Naive thymus-derived CD4-positive, alpha-beta T cell (primary cell): ENCODE results near the gene EPHB4. TPM values are rescaled to one million over a fixed set of nuclear protein-coding genes. Genes with fewer than 3 reads are reported as not detected.

ENCODE experiments used
- ATAC-seq: fragments of 150-1000 bp; cut with Tn5 transposase; 2 replicates; pipeline ENCODE4 v1.10.0; 2021; ENCODE audit warnings: mild to moderate bottlenecking, moderate library complexity
- CTCF ChIA-PET: fragments of 350-600 bp; sonication (Branson Sonifier 250); formaldehyde crosslinking; loops from one replicate; lab custom pipeline; 2021; ENCODE audit warnings: antibody characterized with exemption; lab: Charles Lee
- POLR2A ChIA-PET: fragments of 350-600 bp; sonication (Branson Sonifier 250); formaldehyde crosslinking; loops from one replicate; lab custom pipeline; 2021; ENCODE audit warnings: antibody characterized with exemption, inconsistent platforms; lab: Charles Lee
- DNase-seq, 9 donors: peaks; one replicate each; pipeline versions ENCODE4 v3.0.0 to v3.0.0-alpha.2; 2020 to 2022; ENCODE audit warnings: mixed read lengths in 1 of 9
- H3K27ac ChIP-seq: one replicate; pipeline ENCODE4 v1.7.0; 2013; ENCODE audit warnings: mild to moderate bottlenecking, low read depth, low read length, moderate library complexity
- H3K27me3 ChIP-seq, 2 donors: one replicate each; pipeline ENCODE4 v1.7.0; 2013; ENCODE audit warnings: low read length in 2 of 2, mild to moderate bottlenecking in 2 of 2, moderate library complexity in 2 of 2; ENCODE audit not compliant: control insufficient read depth in 2 of 2, insufficient read depth in 2 of 2
- H3K36me3 ChIP-seq, 3 experiments: 1 replicate in 2 of 3; 2 replicates in 1 of 3; pipeline ENCODE4 v1.7.0; 2013; ENCODE audit warnings: low read length in 3 of 3, mild to moderate bottlenecking in 3 of 3, moderate library complexity in 1 of 3; ENCODE audit not compliant: insufficient read depth in 3 of 3, control insufficient read depth in 2 of 3
- H3K4me1 ChIP-seq, 2 donors: one replicate each; pipeline ENCODE4 v1.7.0; 2013; ENCODE audit warnings: low read length in 2 of 2, mild to moderate bottlenecking in 2 of 2, moderate library complexity in 1 of 2; ENCODE audit not compliant: control insufficient read depth in 2 of 2, insufficient read depth in 2 of 2
- H3K4me3 ChIP-seq: 2 replicates; pipeline ENCODE4 v1.7.0; 2013; ENCODE audit warnings: mild to moderate bottlenecking, low read length
- H3K9me3 ChIP-seq, 3 experiments: 1 replicate in 2 of 3; 2 replicates in 1 of 3; pipeline ENCODE4 v1.7.0; 2013; ENCODE audit warnings: low read length in 3 of 3; ENCODE audit not compliant: control insufficient read depth in 2 of 3
- H3K27ac Mint-ChIP-seq, 9 donors: one replicate each; pipeline ENCODE4 v1.8.0; 2020 to 2022; ENCODE audit warnings: mixed read lengths in 9 of 9, mild to moderate bottlenecking in 8 of 9, moderate library complexity in 5 of 9, inconsistent platforms in 2 of 9
- H3K27me3 Mint-ChIP-seq, 5 donors: one replicate each; pipeline ENCODE4 v1.8.0; 2021 to 2022; ENCODE audit warnings: mixed read lengths in 5 of 5, mild to moderate bottlenecking in 1 of 5
- H3K36me3 Mint-ChIP-seq, 5 donors: one replicate each; pipeline ENCODE4 v1.8.0; 2020 to 2022; ENCODE audit warnings: mixed read lengths in 5 of 5, mild to moderate bottlenecking in 3 of 5, inconsistent platforms in 1 of 5
- H3K4me1 Mint-ChIP-seq, 7 donors: one replicate each; pipeline ENCODE4 v1.8.0; 2020 to 2022; ENCODE audit warnings: mixed read lengths in 7 of 7, mild to moderate bottlenecking in 3 of 7, inconsistent platforms in 1 of 7
- H3K4me3 Mint-ChIP-seq, 10 donors: one replicate each; pipeline ENCODE4 v1.8.0; 2020 to 2022; ENCODE audit warnings: mild to moderate bottlenecking in 10 of 10, mixed read lengths in 10 of 10, moderate library complexity in 6 of 10, inconsistent platforms in 2 of 10
- H3K9me3 Mint-ChIP-seq, 11 donors: one replicate each; pipeline ENCODE4 v1.8.0; 2020 to 2022; ENCODE audit warnings: mixed read lengths in 11 of 11, mild to moderate bottlenecking in 4 of 11, inconsistent platforms in 1 of 11, moderate library complexity in 1 of 11
- intact Hi-C, 2 donors: fragments of 100-400 bp; cut with micrococcal nuclease; formaldehyde crosslinking; loops; one replicate each; pipeline ENCODE4 v1.15.1; 2023
- polyA plus RNA-seq, 2 donors: library from polyadenylated mRNA; unstranded; fragments of 300-500 nt; fragmentation: Illumina TruSeq; gene quantifications; one replicate each; pipeline ENCODE4 v1.2.3, GENCODE V29; 2021
- total RNA-seq, 6 experiments: library from RNA in 5 of 6; stranded (reverse) in 5 of 6; gene quantifications; 1 replicate in 5 of 6; 2 replicates in 1 of 6; pipeline ENCODE4 v1.2.3 and lab custom pipeline; 2021 to 2026

Gene EPHB4
- total RNA-seq (10 to 100 TPM in 1 of 5 experiments, 1 to 10 TPM in 4; 1.9 to 13.2 (median 7.9) TPM), polyA plus RNA-seq (under 1 TPM in 1 of 2 donors, not detected in 1; 0.23 TPM), total RNA-seq (lab: John Stamatoyannopoulos, UW) (28.8 reads per million, percentile 59 among the genes with 10 or more reads in this experiment)

DNA sequence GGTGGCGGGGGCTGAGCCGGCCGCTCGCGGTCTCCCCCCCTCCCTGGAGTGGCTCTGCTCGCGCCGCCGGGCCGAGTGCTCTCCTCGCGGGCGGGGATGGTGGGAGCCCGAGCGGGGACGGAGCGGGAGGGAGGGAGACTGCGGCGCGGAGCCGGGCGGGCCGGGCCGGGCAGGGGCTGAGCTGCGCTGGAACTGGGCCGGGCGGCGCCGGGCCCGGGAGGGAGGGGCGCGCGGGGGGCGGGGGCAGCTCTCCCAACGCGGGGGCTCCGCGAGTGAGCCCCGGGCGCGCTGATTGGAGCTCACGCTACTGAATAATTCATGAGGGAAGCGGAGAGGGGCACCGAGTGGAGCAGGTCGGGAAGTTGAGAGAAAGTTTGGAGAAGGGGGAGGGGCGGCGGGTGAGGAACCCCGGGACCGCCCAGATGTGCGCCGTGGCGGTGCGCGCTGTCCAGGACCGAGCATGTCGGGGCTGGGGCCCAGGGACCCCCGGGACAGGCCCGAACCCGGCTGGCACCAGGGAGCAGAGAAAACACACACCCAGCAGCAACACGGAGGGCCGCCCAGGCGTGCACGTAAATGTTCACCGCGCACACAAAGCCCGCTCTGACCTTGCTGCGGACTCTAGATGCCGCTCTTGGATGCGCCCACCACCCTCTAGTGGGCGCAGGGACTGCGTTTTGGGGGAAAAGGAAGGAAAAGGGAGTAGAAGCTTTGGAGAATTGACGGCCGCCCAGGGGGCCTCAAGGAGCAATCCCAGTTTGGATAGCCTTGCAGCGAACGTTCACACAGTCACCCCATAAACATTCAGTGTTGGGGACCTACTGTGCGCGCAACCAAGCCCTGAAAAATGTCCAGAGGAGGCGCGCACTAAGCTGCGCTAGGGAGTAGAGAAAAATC is at the start of gene EPHB4:
TSS of gene EPHB4 (minus strand) at position 194 of the 897 bp plus-strand sequence. CDS start 493 bp downstream, outside the sequence.
- peaks cover 3 to 13% of the 10 kb centered on the region in 2 donors for H3K4me1 ChIP-seq
- H3K4me3 ChIP-seq: peak within 1 kb of the TSS; percentile 37
- Mint-ChIP-seq H3K36me3 (peaks cover 0 to 6% (median 3%) of the 10 kb centered on the region in 5 donors), H3K9me3 (peaks cover 0 to 1% (median 0%) of the 10 kb centered on the region in 11 donors), H3K27ac (peak within 1 kb of the TSS in 1 of 9 donors; percentile 54), H3K27me3 (peaks cover 26 to 60% (median 32%) of the 10 kb centered on the region in 5 donors), H3K4me3 (peak within 1 kb of the TSS; percentile 73 to 88 (median 79)), H3K4me1 (peaks cover 19 to 26% (median 22%) of the 10 kb centered on the region in 7 donors)
- intact Hi-C loops: no loop called here
- H3K9me3 ChIP-seq: no peaks in the 10 kb centered on the region
- peaks cover 0 to 8% of the 10 kb centered on the region in 2 donors for H3K27me3 ChIP-seq
- ChIA-PET POLR2A (no interaction called here), CTCF (interaction anchor here (0.7 kb wide), 1 partner anchor 49 kb away, joined by 4 read pairs; no protein-coding TSS in a partner anchor)
- ATAC-seq: peak; percentile 50
- DNase-seq: peak in 1 of 9 donors; percentile 2
- H3K27ac ChIP-seq: no peak within 1 kb of the TSS
- no peaks in the 10 kb centered on the region for H3K36me3 ChIP-seq

- H3K27me3 ChIP-seq: no peaks in the 10 kb centered on the region
- H3K36me3 Mint-ChIP-seq: peaks cover 9 to 34% (median 17%) of the 10 kb centered on the region in 5 donors
- CTCF ChIA-PET: interaction anchor here (1.0 to 1.5 kb wide), 3 partner anchors 12 to 170 kb away, joined by 3 to 6 read pairs (median 3); partner anchors contain the start of gene SLC12A9
- H3K27me3 Mint-ChIP-seq: no peaks in the 10 kb centered on the region
- intact Hi-C loops: loop anchor here (1.0 to 10.0 kb wide), 9 partner anchors 8 to 447 kb away; partner anchors contain the start of genes SLC12A9 (in 2 of the 2), UFSP1 (in 2 of the 2), FIS1 (in 1 of the 2) and MEPCE (in 1 of the 2)
- H3K4me1 ChIP-seq: peaks cover 22 to 30% of the 10 kb centered on the region in 2 donors
- peaks cover 3 to 22% (median 6%) of the 10 kb centered on the region in 3 experiments for H3K36me3 ChIP-seq
- peak overlapping the region; percentile 96 to 100 (median 98) for H3K4me3 Mint-ChIP-seq
- H3K27ac ChIP-seq: peak overlapping the region; percentile 94
- peak; percentile 23 for ATAC-seq
- DNase-seq: peak in 4 of 9 donors; percentile 22 to 49 (median 29)
- no peaks in the 10 kb centered on the region for H3K9me3 ChIP-seq
- H3K4me3 ChIP-seq: peak overlapping the region; percentile 78
- peaks cover 0 to 6% (median 0%) of the 10 kb centered on the region in 11 donors for H3K9me3 Mint-ChIP-seq
- H3K4me1 Mint-ChIP-seq: peaks cover 32 to 59% (median 57%) of the 10 kb centered on the region in 7 donors
- POLR2A ChIA-PET: interaction anchor here (0.6 to 7.6 kb wide), 19 partner anchors 8 to 1996 kb away, joined by 3 to 161 read pairs (median 4); partner anchors contain the start of genes FBXO24, LRCH4, PLOD3 and SLC12A9
- peak overlapping the region; percentile 97 to 99 (median 98) for H3K27ac Mint-ChIP-seq
Observed at GRCh38 chr7:100875356-100875751, 48.0 kb upstream of the EPHB4 start.

GRCh38 chr7:100874577-100875355 is 47.4 kb upstream of the EPHB4 start, which contains the start of gene SRRT:
SRRT (plus strand) TSS chr7:100875103; CDS start chr7:100875591, 488 bp downstream.
- Mint-ChIP-seq H3K27me3 (no peaks in the 10 kb centered on the region), H3K4me3 (peak within 1 kb of the TSS; percentile 96 to 100 (median 98)), H3K27ac (peak within 1 kb of the TSS; percentile 97 to 99 (median 98)), H3K36me3 (peaks cover 9 to 30% (median 14%) of the 10 kb centered on the region in 5 donors), H3K4me1 (peaks cover 27 to 55% (median 52%) of the 10 kb centered on the region in 7 donors), H3K9me3 (peaks cover 0 to 6% (median 0%) of the 10 kb centered on the region in 11 donors)
- Histone ChIP-seq H3K4me1 (peaks cover 22 to 30% of the 10 kb centered on the region in 2 donors), H3K27me3 (no peaks in the 10 kb centered on the region), H3K4me3 (peak within 1 kb of the TSS; percentile 78), H3K36me3 (peaks cover 3 to 18% (median 6%) of the 10 kb centered on the region in 3 experiments), H3K9me3 (no peaks in the 10 kb centered on the region), H3K27ac (peak within 1 kb of the TSS; percentile 94)
- intact Hi-C loops: loop anchor here (1.0 to 10.0 kb wide), 10 partner anchors 7 to 446 kb away; partner anchors contain the start of genes SLC12A9 (in 2 of the 2), UFSP1 (in 2 of the 2), FIS1 (in 1 of the 2) and MEPCE (in 1 of the 2)
- ChIA-PET CTCF (interaction anchor here (1.0 to 1.5 kb wide), 3 partner anchors 12 to 169 kb away, joined by 3 to 6 read pairs (median 3); partner anchors contain the start of gene SLC12A9), POLR2A (interaction anchor here (0.6 to 7.6 kb wide), 19 partner anchors 8 to 1995 kb away, joined by 3 to 161 read pairs (median 4); partner anchors contain the start of genes FBXO24, LRCH4, PLOD3 and POP7)
- ATAC-seq (peak; percentile 98), DNase-seq (peak; percentile 92 to 99 (median 97))

DNA sequence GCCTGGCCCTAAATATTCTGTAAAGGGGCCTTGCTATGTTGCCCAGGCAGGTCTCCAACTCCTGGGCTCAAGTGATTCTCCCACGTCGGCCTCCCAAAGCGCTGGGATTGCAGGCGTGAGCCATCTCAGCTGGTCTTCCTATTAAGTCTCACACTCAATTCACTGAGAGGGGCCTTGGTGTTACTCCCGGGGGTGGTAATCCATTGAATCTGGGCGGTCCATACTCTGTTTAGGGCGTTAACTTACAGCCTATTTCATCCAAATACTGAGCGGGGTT is 46.9 kb upstream of the EPHB4 start:
- no peaks in the 10 kb centered on the region for H3K27me3 Mint-ChIP-seq
- peak overlapping the region; percentile 96 to 100 (median 98) for H3K4me3 Mint-ChIP-seq
- H3K27ac Mint-ChIP-seq: peak overlapping the region; percentile 97 to 99 (median 98)
- no peaks in the 10 kb centered on the region for H3K9me3 ChIP-seq
- H3K9me3 Mint-ChIP-seq: peaks cover 0 to 6% (median 0%) of the 10 kb centered on the region in 11 donors
- ChIA-PET CTCF (no interaction called here), POLR2A (interaction anchor here (1.5 to 7.6 kb wide), 5 partner anchors 13 to 211 kb away, joined by 4 to 161 read pairs (median 13); partner anchors contain the start of genes POP7, SLC12A9, TRIM56 and UFSP1)
- peaks cover 9 to 26% (median 12%) of the 10 kb centered on the region in 5 donors for H3K36me3 Mint-ChIP-seq
- DNase-seq: no peak
- peak overlapping the region; percentile 94 for H3K27ac ChIP-seq
- H3K36me3 ChIP-seq: peaks cover 0 to 14% (median 6%) of the 10 kb centered on the region in 3 experiments
- peak overlapping the region; percentile 78 for H3K4me3 ChIP-seq
- no peak for ATAC-seq
- H3K27me3 ChIP-seq: no peaks in the 10 kb centered on the region
- H3K4me1 ChIP-seq: peaks cover 22 to 27% of the 10 kb centered on the region in 2 donors
- intact Hi-C loops: loop anchor here (1.0 to 10.0 kb wide), 4 partner anchors 21 to 371 kb away; partner anchors contain the start of genes FIS1 (in 1 of the 2), PLOD3 (in 1 of the 2) and SLC12A9 (in 1 of the 2)
- H3K4me1 Mint-ChIP-seq: peaks cover 22 to 50% (median 47%) of the 10 kb centered on the region in 7 donors

GRCh38 chr7:100873599-100874299 is 46.4 kb upstream of the EPHB4 start:
- peak overlapping the region; percentile 94 for H3K27ac ChIP-seq
- peaks cover 0 to 14% (median 6%) of the 10 kb centered on the region in 3 experiments for H3K36me3 ChIP-seq
- DNase-seq (no peak), ATAC-seq (no peak)
- H3K27me3 ChIP-seq: no peaks in the 10 kb centered on the region
- ChIA-PET CTCF (no interaction called here), POLR2A (interaction anchor here (1.1 to 7.6 kb wide), 7 partner anchors 12 to 288 kb away, joined by 3 to 161 read pairs (median 4); partner anchors contain the start of genes FBXO24, LRCH4, POP7 and SLC12A9)
- no peaks in the 10 kb centered on the region for H3K9me3 ChIP-seq
- Mint-ChIP-seq H3K36me3 (peaks cover 9 to 24% (median 12%) of the 10 kb centered on the region in 5 donors), H3K27me3 (no peaks in the 10 kb centered on the region), H3K4me1 (peaks cover 17 to 47% (median 42%) of the 10 kb centered on the region in 7 donors), H3K4me3 (peak overlapping the region; percentile 96 to 100 (median 98)), H3K27ac (peak overlapping the region; percentile 97 to 99 (median 98)), H3K9me3 (peaks cover 0 to 6% (median 0%) of the 10 kb centered on the region in 11 donors)
- H3K4me3 ChIP-seq: peak overlapping the region; percentile 78
- intact Hi-C loops: loop anchor here (1.0 to 10.0 kb wide), 4 partner anchors 21 to 371 kb away; partner anchors contain the start of genes FIS1 (in 1 of the 2), PLOD3 (in 1 of the 2) and SLC12A9 (in 1 of the 2)
- peaks cover 22 to 27% of the 10 kb centered on the region in 2 donors for H3K4me1 ChIP-seq
